Epithelial cell of proximal tubule (primary cell): ENCODE data around the gene ECE1. TPM values are rescaled to one million over a fixed set of nuclear protein-coding genes. Genes with fewer than 3 reads are reported as not detected.
A peak's percentile ranks its signal among the peaks of the same experiment; 100 is the strongest.

Experiments
- DNase-seq: peaks from one replicate; pipeline ENCODE4 v3.0.0-alpha.2; 2011; ENCODE audit warnings: low read depth
- H3K4me3 ChIP-seq: 2 replicates; pipeline ENCODE4 v1.5.1; 2011; ENCODE audit warnings: low read depth, mild to moderate bottlenecking, low read length
- CTCF ChIP-seq: conservative IDR thresholded peaks from 2 replicates; pipeline ENCODE4 v1.5.1; 2012; ENCODE audit warnings: low read depth, mild to moderate bottlenecking, low read length
- total RNA-seq: library from RNA; depleted of rRNA; stranded (reverse); fragments of >200 nt; gene quantifications from 2 replicates; pipeline ENCODE4 v1.2.3, GENCODE V29; 2015

Gene ECE1
- 98.7 and 115 TPM in 2 replicates for total RNA-seq

- DNase-seq = no peak
- H3K4me3 ChIP-seq = peak within 1 kb of the TSS; percentile 64
- TF ChIP-seq CTCF = no peak
Observed at GRCh38 chr1:21289700-21290545, at the start of gene ECE1. ECE1 (minus strand) TSS chr1:21290463; CDS start chr1:21290414, 49 bp downstream.

- TF ChIP-seq CTCF = no peak
- no peak overlapping the region for H3K4me3 ChIP-seq
- no peak for DNase-seq
Observed at GRCh38 chr1:21339356-21340229, 49.3 kb upstream of the ECE1 start.

GRCh38 chr1:21338573-21339355 is 48.5 kb upstream of the ECE1 start:
- no peak for TF ChIP-seq CTCF
- DNase-seq = no peak
- no peak overlapping the region for H3K4me3 ChIP-seq

- TF ChIP-seq CTCF = no peak
- no peak for DNase-seq
- no peak overlapping the region for H3K4me3 ChIP-seq
Observed at GRCh38 chr1:21337928-21338572, 47.8 kb upstream of the ECE1 start.

GRCh38 chr1:21337454-21337927 is 47.2 kb upstream of the ECE1 start:
- no peak overlapping the region for H3K4me3 ChIP-seq
- no peak for DNase-seq
- TF ChIP-seq CTCF = no peak

GRCh38 chr1:21337010-21337437 is 46.8 kb upstream of the ECE1 start:
- TF ChIP-seq CTCF = no peak
- no peak overlapping the region for H3K4me3 ChIP-seq
- DNase-seq = no peak
